NCI-H2171 (cell line): ENCODE measurements around the gene PLCL2.
A peak's percentile ranks its signal among the peaks of the same experiment; 100 is the strongest.

Experiments used
- DNase-seq: peaks from one replicate; lab custom pipeline; 2025; lab: John Stamatoyannopoulos, UW

Gene PLCL2

GRCh38 chr3:16893618-16894200 lies 9.0 kb downstream of the PLCL2 start:
- no peak for DNase-seq

- no peak for DNase-seq
Observed at GRCh38 chr3:16896094-16896627, 11.4 kb downstream of the PLCL2 start.

GRCh38 chr3:16896820-16897219 lies 12.1 kb downstream of the PLCL2 start:
- DNase-seq = no peak

GRCh38 chr3:16897254-16897926 lies 12.6 kb downstream of the PLCL2 start:
- peak; percentile 19 for DNase-seq

GRCh38 chr3:16898595-16899395 lies 14.0 kb downstream of the PLCL2 start:
- no peak for DNase-seq

GRCh38 chr3:16899919-16900318 lies 15.2 kb downstream of the PLCL2 start:
- DNase-seq = no peak

GRCh38 chr3:16900779-16901440 lies 16.2 kb downstream of the PLCL2 start:
- no peak for DNase-seq

- DNase-seq = no peak
Observed at GRCh38 chr3:16904423-16905417, 20.0 kb downstream of the PLCL2 start.

- no peak for DNase-seq
Observed at GRCh38 chr3:16905704-16906103, 20.9 kb downstream of the PLCL2 start.

GRCh38 chr3:16906682-16907081 lies 21.9 kb downstream of the PLCL2 start:
- no peak for DNase-seq

GRCh38 chr3:16907243-16907642 lies 22.5 kb downstream of the PLCL2 start:
- no peak for DNase-seq

GRCh38 chr3:16908016-16908807 lies 23.5 kb downstream of the PLCL2 start:
- DNase-seq = no peak

- DNase-seq = no peak
Observed at GRCh38 chr3:16908896-16909295, 24.1 kb downstream of the PLCL2 start.

GRCh38 chr3:16909802-16910201 lies 25.0 kb downstream of the PLCL2 start:
- DNase-seq = no peak

- no peak for DNase-seq
Observed at GRCh38 chr3:16910207-16910606, 25.5 kb downstream of the PLCL2 start.

- no peak for DNase-seq
Observed at GRCh38 chr3:16911916-16912315, 27.2 kb downstream of the PLCL2 start.

GRCh38 chr3:16912400-16913263 lies 27.9 kb downstream of the PLCL2 start:
- DNase-seq = no peak

- DNase-seq = no peak
Observed at GRCh38 chr3:16913264-16913580, 28.5 kb downstream of the PLCL2 start.

- no peak for DNase-seq
Observed at GRCh38 chr3:16916840-16917239, 32.1 kb downstream of the PLCL2 start.
